C1 segment of cervical spinal cord (tissue), 14 donors: ENCODE results near the gene MSH3.
"Not testable (repeated sequence)": the region's sequence is repeated elsewhere in the genome, so short reads cannot be mapped to it uniquely, and the experiment has no call there.

Experiments used
- DNase-seq, 14 donors: peaks; one replicate each; lab custom pipeline; 2025; lab: John Stamatoyannopoulos, UW

Gene MSH3

DNA sequence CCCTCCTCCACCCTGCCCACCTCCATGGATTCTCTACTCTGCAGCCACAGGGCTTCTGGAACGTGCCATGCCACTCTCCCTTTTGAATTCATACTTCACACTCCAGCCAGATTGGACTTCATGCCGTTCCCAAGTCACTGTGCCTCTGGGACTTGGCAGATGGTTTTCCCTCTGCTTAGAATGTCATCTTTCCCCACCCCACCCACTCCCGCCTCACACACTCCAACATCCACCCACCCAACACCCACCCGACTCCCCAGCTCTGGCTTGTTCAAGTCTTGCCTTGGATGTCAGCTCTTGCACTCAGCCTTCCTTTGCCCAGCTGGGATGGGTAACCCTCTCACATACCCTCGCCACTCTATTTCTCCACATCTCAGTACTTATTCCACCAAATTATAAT, 142.4 kb downstream of the MSH3 start:
- no peak for DNase-seq

DNA sequence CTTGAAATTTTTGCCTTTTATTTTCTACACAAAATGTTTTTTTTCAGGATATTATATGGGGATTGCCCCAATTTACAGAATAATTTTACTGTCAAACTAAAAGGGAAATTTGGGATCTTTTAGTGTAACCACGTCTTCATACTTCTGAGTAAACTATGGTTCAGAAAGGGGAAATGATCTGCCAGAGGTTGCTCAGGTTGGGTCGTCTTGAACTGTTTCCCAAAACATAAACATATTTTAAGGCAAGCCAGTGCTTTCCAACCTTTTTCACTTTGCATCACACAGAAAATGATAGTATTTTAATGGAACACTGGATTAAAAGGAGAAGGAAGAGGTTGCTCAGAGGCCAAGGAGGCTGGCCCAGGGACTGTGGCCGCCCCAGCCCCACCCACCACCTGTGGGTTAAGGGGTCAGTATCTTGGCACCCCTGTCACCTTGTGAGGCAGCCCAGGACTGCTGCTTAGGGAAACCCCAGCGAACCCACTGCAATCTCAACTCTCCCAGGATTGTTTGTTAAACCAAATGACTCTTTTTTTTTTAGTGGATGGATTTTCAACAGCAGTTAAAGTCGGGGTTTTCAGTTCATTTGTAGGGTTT, 143.1 kb downstream of the MSH3 start:
- DNase-seq, result no peak

DNA sequence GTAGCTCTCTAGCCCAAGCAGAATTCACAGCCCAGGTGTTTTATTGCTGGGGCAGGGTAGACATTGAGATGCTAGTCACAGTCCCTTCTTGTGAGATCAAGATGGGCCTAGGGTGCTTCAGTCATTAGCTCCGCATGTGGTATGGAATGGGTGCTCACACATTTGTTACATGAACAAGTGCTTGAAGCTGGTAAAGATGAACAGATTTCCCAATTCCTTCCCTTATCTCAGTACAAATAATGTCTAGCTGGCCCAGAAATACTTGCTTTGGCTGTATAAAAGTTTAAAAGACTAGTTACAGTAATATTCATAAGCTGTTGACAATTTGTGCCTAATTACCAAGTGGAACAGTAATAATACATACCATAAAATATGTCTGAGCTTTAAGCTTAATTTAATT, 143.7 kb downstream of the MSH3 start:
- no peak for DNase-seq

DNA sequence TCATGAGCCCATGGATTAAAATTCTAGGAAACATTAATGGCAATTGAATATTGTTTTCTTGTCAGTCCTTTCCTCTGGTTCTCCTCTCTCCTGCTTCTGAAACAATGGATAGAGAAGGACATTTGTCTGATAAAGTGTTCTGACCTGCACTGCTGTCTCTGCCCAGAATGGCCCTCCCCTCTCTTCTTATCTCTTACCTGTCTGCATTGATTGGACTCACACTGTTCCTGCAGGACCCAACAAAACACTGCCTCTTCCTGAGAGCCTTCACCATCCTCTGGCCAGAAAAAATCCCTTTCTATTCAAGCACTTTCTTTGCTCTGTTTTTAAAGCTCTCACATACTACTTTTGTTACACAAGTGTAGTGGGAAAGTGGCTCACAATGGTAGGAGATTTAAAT, 144.2 kb downstream of the MSH3 start:
- no peak for DNase-seq

DNA sequence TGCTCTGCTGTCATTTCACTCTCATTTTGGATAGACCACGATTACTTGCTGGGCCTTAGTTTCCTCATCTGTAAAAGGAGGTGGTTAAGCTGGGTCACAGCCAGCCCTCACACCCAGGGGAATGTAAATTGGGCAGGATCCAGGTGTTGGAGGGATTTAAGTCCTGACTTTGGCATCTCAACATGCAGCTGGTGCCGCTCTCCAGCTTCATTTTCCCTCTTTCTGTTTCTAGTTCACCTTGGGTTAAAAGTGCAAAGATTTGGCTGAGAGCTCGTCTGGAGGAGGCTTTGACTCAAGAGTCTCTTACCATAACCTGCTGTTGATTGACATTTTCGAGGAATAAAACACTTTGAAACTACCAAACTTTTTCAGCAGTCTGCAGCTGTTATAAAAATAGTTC, 144.6 kb downstream of the MSH3 start:
- no peak for DNase-seq

DNA sequence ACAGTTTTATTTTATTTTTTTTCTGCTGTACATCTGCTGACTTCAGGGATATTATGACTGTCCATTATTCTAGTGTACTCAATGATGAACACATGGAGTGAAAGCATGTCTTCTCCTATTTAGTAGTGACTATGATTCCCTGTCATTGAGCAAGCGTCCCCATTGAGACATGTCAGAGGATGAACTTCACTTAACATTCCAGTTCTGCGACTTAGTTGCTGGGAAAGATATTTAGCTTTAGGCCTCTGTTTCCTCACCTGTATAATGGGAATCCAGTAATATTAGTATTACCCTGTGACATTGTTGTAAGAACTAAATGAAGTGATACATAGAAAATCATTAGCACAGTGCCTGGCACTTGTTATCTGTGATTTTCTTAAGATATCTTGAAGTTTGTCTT, 145.1 kb downstream of the MSH3 start:
- no peak for DNase-seq

DNA sequence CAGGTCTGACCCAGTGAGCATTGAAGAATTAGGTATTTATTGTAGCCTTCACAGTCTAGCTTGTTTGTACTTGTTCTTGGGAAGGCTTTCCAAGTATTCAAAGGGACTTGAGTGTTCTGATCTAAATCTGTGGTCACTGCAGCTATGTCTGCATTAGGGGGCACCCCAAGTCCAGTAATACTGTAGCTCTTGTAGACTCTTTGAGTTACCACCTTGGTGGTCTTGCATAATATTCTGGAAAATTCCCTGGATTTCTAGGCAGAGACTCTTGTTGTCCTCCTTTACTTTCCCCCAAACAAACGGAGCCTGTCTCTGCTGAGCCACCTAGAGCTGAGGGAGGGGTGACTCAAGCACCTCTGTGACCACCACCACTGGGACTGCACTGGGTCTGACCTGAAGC, 149.9 kb downstream of the MSH3 start:
- no peak for DNase-seq

DNA sequence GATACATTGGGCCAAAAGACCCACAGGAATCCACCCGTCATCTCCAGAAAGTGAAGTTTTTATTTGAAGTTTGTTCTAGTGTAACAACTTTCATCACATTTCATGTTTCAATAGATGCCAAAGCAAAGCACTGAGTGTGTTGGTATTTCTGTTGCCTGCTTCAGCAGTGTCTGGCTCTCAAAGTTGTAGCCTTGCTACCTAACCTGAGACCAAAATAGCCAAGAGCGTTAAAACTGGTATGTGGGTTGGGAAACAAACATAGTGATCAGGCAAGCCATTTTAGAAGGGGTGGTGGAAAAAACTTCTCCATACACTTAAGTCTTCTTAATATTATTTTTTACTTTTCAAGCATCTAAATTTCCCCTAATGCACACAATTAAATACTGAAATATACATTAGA, 150.6 kb downstream of the MSH3 start:
- no peak for DNase-seq

DNA sequence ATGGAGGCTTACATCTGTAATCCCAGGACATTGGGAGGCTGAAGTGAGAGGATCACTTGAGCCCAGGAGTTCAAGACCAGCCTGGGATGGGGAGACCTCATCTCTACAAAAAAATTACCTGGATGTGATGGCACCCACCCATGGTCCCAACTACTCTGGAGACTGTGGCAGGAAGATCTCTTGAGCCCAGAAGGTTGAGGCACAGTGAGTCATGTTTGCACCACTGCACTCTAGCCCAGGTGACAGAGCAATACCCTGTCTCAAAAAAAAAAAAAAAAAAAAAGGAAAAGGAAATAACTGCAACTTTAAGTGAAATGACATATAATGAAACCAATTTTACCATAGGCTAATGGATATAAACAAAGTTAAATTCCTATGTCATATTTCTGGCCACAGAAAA, 152.5 kb downstream of the MSH3 start:
- no peak for DNase-seq

DNA sequence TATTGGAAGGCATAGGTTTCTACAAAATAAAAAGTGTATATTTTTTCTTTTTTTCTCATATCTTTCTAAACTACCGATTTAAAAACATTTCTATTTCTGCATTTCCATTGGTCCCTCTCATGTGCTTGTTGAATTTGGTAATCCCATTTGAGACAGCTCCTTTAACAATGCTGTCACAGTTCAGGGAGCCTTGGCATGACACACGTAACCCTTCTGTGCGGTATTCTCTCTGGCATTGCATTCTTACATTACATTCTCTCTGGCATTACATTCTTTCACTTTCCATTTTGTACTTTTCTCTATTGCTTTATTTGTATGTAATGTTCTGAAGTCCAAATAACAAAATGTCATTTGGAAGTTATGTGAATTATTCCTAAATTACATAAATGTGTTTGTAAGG, 155.0 kb downstream of the MSH3 start:
- DNase-seq, result no peak

DNA sequence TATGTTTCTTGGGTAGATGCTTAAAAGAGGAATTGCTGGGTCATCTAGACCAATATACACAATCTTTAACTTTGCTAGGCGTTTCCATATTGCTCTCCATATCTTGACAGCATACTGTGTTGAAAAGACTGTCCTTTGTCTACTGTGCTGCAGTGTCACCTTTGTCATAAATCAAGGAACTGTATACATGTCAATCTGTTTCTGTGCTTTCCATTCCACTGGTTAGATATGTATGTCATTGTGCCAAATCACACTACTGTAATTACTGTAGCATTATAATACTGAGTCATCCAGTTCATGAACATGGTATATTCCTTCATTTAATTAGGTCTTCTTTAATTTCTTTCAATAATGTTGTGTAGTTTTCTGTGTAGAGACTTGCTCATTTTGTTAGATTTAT, 156.0 kb downstream of the MSH3 start:
- no peak for DNase-seq

DNA sequence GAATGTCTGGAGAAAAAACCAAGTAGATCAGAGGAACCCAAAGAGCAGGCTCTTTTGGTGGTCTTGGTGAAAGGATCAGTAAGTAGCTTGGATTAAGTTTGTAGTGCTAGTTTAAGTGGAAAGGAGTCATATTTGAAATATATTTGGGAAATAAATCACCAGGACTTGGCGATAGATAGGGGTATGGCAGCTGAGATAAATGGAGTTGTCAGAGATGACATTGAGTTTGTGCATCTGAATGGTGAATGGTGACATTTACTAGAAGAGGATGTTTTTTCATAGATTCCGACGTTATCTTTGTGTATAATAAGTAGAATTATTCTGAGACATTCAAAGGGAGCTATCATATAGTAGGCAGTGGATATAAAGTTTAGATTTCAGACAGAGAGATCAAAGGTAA, 162.1 kb downstream of the MSH3 start:
- no peak for DNase-seq

DNA sequence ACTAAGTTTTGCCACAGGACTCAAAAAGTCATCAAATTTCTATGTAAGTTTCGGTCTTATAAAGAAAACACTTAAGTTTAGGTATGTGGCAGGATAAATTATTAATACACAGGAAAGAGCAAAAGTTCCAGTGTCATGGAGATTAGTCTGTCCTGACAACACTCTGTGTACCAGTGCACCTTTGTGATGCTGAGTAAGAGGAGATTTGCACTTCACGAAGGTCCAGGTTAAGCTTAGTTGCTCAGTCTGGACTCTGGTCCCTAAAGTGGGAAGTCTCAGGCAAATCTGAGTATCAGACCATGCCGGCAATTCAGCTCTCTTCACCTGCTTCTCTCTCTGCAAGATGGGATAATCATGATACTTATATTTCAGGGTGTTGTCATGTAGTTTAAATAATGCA, 166.2 kb downstream of the MSH3 start:
- DNase-seq, result no peak

DNA sequence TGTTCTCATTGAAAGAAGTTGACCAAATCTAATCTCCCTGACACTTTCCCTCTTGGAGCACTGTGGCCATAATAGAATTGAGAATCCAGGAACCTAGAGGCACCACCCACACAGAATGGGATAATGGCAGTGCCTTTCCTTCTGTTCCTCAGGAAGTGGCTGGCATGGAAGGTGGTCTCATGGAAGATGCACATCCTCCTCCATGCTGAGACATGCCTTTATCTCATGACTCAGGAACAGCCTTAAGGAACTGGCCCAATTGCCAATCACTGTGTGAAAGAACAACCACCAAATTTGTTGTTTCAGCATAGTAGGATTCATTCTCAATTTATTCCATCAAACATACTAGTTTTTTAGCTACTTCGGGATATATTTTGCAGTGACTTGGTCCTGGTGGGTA, 168.2 kb downstream of the MSH3 start:
- no peak for DNase-seq

DNA sequence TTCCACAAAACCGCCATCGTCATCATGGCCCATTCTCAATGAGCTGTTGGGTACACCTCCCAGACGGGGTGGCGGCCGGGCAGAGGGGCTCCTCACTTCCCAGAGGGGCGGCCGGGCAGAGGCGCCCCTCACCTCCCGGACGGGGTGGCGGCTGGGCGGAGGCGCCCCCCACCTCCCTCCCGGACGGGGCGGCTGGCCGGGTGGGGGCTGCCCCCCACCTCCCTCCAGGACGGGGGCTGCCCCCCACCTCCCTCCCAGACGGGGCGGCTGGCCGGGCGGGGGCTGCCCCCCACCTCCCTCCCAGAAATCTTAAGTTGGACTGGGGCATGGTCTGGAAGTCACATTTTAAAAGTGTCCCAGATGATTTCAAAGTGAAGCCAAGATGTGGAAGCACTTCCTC, 169.7 kb downstream of the MSH3 start:
- DNase-seq, result not testable (repeated sequence)

DNA sequence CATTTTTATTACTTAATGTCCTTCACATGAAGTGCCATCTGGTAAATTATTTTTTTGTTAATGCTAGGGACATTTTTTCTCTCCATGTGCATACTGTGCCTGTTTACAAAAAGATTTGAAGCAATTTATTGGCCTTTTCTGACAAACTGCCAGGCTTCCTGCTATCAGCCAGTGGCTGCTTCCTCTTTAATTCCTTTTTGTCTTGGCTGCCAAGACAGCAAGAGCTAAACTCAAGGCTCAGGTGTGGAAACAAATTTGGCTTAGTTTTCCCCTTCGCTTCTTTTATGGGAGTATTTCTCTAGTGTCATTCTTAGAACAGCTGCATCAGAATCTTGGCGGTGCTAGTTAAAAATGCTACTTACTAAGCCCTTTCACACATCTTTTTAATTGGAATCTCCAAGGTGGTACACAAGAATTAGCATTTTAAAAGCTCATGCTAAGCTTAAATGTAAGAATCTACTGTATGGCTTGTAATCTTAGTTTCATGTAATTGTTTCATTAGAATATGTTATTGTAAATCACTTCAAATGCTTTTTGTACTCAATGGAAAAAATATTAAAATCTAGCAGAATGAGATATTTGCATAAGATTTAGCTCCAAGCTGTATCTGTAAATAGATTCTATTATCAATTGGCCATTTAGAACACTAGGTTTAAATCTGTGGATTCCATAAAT, 171.5 kb downstream of the MSH3 start:
- peak in 1 of 14 donors; percentile 28 for DNase-seq

DNA sequence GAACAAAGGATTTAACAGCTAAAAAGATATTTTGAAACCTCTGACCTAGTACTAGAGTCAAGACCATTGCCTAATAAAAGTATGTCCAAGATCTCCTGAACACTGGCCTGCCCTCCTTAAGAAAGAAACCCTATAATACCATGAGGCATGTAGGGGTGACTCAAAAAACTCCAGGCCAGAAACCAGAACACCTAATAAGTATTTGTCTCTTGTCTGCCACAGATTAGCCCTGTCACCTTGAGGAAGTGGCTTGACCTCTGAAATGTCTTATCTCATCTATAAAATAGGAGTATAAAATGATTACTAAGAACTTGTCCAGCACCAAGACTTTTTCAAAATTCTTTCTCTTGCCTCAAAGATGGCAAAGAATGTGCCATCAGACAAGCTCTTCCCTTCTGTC, 180.3 kb downstream of the MSH3 start:
- DNase-seq, result no peak

DNA sequence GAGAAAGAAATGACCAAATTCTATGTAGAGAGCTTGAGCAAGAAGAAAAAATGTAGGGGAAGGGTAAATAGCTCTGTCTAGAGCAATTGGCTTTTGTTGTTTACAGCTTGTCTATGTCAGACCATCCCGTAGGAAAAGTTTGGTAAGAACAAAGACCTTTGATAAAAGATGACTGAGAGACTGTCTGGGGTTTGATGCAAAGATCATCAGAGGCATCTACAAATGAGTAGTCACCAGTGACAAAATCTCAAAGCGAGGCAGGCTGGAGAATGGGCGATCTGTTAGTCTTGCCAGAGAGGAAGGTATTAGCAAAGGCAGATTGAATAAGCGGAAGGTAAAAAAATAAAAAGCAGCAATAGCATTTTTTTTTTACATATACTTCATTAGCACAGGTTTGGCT, 180.7 kb downstream of the MSH3 start:
- no peak for DNase-seq

DNA sequence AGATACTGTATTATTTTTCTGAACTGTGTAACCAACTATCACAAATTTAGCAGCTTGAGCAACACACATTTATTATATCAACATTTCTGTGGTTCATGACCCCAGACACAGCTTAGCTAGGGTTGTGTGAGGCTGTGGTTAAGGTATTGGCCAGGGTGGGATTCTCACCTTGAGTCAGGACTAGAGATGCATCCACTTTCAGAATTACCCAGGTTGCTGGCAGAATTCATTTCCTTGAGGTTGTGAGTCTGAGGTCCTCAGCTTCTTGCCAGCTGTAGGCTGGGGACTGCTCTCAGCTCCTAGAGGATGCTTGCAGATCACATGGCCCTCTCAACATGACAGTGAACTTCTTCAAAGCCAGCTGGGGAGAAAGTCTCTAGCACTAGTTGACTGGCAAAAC, 183.2 kb downstream of the MSH3 start:
- DNase-seq, result no peak

DNA sequence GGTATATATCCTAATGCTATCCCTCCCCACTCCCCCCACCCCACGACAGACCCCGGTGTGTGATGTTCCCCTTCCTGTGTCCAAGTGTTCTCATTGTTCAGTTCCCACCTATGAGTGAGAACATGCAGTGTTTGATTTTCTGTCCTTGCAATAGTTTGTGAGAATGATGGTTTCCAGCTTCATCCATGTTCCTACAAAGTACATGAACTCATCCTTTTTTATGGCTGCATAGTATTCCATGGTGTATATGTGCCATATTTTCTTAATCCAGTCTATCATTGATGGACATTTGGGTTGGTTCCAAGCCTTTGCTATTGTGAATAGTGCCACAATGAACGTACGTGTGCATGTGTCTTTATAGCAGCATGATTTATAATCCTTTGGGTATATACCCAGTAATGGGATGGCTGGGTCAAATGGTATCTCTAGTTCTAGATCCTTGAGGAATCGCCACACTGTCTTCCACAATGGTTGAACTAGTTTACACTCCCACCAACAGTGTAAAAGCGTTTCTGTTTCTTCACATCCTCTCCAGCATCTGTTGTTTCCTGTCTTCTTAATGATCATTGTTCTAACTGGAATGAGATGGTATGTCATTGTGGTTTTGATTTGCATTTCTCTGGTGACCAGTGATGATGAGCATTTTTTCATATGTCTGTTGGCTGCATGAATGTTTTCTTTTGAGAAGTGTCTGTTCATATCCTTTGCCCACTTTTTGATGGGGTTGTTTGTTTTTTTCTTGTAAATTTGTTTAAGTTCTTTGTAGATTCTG, 186.8 kb downstream of the MSH3 start:
- not testable (repeated sequence) for DNase-seq

DNA sequence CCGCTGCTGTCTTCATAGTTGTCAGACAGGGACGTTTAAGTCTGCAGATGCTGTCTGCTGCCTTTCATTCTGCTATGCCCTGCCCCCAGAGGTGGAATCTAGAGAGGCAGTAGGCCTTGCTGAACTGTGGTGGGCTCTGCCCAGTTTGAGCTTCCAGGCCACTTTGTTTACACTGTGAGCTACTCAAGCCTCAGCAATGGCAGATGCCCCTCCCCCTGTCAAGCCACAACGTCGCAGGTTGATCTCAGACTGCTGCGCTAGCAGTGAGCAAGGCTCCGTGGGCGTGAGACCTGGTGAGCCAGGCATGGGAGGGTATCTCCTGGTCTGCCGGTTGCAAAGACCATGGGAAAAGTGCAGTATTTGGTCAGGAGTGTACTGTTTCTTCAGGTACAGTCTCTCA, 192.0 kb downstream of the MSH3 start:
- not testable (repeated sequence) for DNase-seq

DNA sequence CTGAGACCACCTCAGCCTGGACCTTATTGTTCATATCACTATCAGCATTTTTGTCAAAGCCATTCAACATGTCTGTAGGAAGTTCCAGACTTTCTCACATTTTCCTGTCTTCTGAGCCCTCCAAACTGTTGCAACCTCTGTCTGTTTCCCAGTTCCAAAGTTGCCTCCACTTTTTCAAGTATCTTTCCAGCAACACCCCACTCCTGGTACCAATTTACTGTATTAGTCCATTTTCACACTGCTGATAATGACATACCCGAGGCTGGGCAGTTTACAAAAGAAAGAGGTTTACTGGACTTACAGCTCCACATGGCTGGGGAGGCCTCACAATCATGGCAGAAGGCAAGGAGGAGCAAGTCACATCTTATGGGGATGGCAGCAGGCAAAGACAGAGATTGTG, 195.7 kb downstream of the MSH3 start:
- DNase-seq, result not testable (repeated sequence)
